MM.1S (cell line): ENCODE measurements around the gene DMBX1.

Experiments used
- DNase-seq: peaks from one replicate; pipeline ENCODE4 v3.0.0-alpha.2; 2015
- H2AFZ ChIP-seq: fragments of 300-600 bp; sonication (generic); 2 replicates; pipeline ENCODE4 v1.6.0; 2016; ENCODE audit warnings: antibody characterized with exemption, low read length
- H3F3A ChIP-seq: fragments of 300-600 bp; sonication (generic); 2 replicates; pipeline ENCODE4 v1.6.1; 2016; ENCODE audit warnings: mild to moderate bottlenecking, antibody characterized with exemption, low read length, moderate library complexity, mixed read lengths; ENCODE audit not compliant: insufficient read depth
- H3K27ac ChIP-seq: fragments of 300-600 bp; sonication (generic); 2 replicates; pipeline ENCODE4 v1.5.1; 2016; ENCODE audit warnings: mild to moderate bottlenecking, low read length
- H3K27me3 ChIP-seq: fragments of 300-600 bp; sonication (generic); replicated peaks from 2 replicates; pipeline ENCODE4 v1.6.0; 2016; ENCODE audit warnings: low read length; ENCODE audit not compliant: insufficient read depth
- H3K36me3 ChIP-seq: fragments of 300-600 bp; sonication (generic); replicated peaks from 2 replicates; pipeline ENCODE4 v1.6.1; 2016; ENCODE audit warnings: mild to moderate bottlenecking, low read length, mixed read lengths; ENCODE audit not compliant: insufficient read depth
- H3K4me1 ChIP-seq: fragments of 300-600 bp; sonication (generic); 2 replicates; pipeline ENCODE4 v1.6.1; 2016; ENCODE audit warnings: low read length, mixed read lengths
- H3K4me2 ChIP-seq: fragments of 300-600 bp; sonication (generic); 2 replicates; pipeline ENCODE4 v1.6.0; 2016; ENCODE audit warnings: low read depth, low read length
- H3K4me3 ChIP-seq: fragments of 300-600 bp; sonication (generic); 2 replicates; pipeline ENCODE4 v1.5.1; 2016; ENCODE audit warnings: low read length, mixed read lengths
- H3K79me2 ChIP-seq: fragments of 300-600 bp; sonication (generic); 2 replicates; pipeline ENCODE4 v1.6.1; 2016; ENCODE audit warnings: mixed run types, low read length, mixed read lengths
- H3K9ac ChIP-seq: fragments of 300-600 bp; sonication (generic); 2 replicates; pipeline ENCODE4 v1.6.1; 2016; ENCODE audit warnings: low read length, mixed read lengths
- H3K9me2 ChIP-seq: fragments of 300-600 bp; sonication (generic); replicated peaks from 2 replicates; pipeline ENCODE4 v1.6.1; 2016; ENCODE audit warnings: mild to moderate bottlenecking, low read length, mixed read lengths; ENCODE audit not compliant: insufficient read depth
- H3K9me3 ChIP-seq: fragments of 300-600 bp; sonication (generic); replicated peaks from 2 replicates; pipeline ENCODE4 v1.6.1; 2016; ENCODE audit warnings: mild to moderate bottlenecking, low read length, mixed read lengths; ENCODE audit not compliant: insufficient read depth
- H4K20me1 ChIP-seq: fragments of 300-600 bp; sonication (generic); 2 replicates; pipeline ENCODE4 v1.6.1; 2016; ENCODE audit warnings: mild to moderate bottlenecking, low read length, moderate library complexity, mixed read lengths; ENCODE audit not compliant: insufficient read depth
- EZH2 ChIP-seq: fragments of 300-600 bp; sonication (generic); optimal IDR thresholded peaks from 2 replicates; pipeline ENCODE3; 2017; ENCODE audit warnings: low read depth, mild to moderate bottlenecking, antibody characterized with exemption, low read length, mixed read lengths
- EZH2phosphoT487 ChIP-seq: fragments of 300-600 bp; sonication (generic); IDR thresholded peaks from 2 replicates; pipeline ENCODE4 v1.6.1; 2018; ENCODE audit warnings: antibody characterized with exemption, low read length
- TF ChIP-seq, protein P1 (sequence below): fragments of 300-600 bp; sonication (generic); IDR thresholded peaks from 2 replicates; pipeline ENCODE4 v1.5.1; 2016; ENCODE audit warnings: antibody characterized with exemption, low read length, mixed read lengths

The DMBX1 gene

GRCh38 chr1:46489638-46490405, at the start of gene DMBX1:
Gene DMBX1 (plus strand): TSS chr1:46489836. CDS start chr1:46507011, 17,175 bp downstream.
- DNase-seq: peak; percentile 33
- Histone ChIP-seq H3F3A (no peaks in the 10 kb centered on the region), H3K9me2 (no peaks in the 10 kb centered on the region), H3K27me3 (peaks cover 94% of the 10 kb centered on the region), H3K4me2 (peak within 1 kb of the TSS; percentile 75), H4K20me1 (no peaks in the 10 kb centered on the region), H3K36me3 (no peaks in the 10 kb centered on the region), H3K9ac (no peak within 1 kb of the TSS; the same call in 1 of the 2 replicates), H3K27ac (no peak within 1 kb of the TSS), H3K9me3 (no peaks in the 10 kb centered on the region), H3K4me3 (peak within 1 kb of the TSS; percentile 54), H3K4me1 (no peaks in the 10 kb centered on the region), H3K79me2 (no peaks in the 10 kb centered on the region), H2AFZ (0 out of 2 replicates have a peak within 1 kb of the TSS, but pooled peaks have one; percentile 35)
- TF ChIP-seq EZH2phosphoT487: no peak
- TF ChIP-seq EZH2: no peak
- TF ChIP-seq, protein P1, sequence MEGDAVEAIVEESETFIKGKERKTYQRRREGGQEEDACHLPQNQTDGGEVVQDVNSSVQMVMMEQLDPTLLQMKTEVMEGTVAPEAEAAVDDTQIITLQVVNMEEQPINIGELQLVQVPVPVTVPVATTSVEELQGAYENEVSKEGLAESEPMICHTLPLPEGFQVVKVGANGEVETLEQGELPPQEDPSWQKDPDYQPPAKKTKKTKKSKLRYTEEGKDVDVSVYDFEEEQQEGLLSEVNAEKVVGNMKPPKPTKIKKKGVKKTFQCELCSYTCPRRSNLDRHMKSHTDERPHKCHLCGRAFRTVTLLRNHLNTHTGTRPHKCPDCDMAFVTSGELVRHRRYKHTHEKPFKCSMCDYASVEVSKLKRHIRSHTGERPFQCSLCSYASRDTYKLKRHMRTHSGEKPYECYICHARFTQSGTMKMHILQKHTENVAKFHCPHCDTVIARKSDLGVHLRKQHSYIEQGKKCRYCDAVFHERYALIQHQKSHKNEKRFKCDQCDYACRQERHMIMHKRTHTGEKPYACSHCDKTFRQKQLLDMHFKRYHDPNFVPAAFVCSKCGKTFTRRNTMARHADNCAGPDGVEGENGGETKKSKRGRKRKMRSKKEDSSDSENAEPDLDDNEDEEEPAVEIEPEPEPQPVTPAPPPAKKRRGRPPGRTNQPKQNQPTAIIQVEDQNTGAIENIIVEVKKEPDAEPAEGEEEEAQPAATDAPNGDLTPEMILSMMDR: no peak

DNA sequence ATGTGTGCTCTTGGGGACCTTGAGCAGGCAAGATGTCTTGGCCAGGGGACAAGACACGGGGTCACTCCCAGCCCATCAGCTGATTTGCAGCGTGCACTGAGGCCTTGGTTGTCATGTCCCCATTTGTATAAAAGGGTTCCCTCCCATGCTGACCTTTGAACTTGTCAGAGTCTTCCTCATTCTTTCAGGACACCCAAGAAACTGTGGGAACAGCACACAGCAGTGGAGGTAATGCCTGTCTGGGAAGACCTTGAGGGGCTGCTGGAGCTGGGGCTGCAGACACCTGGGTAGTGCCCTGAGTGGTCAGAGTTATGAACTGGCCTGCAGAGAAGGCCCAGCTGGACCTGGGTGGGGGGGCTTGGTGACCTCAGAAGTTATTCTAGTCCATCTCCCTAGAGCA, 49.2 kb upstream of the DMBX1 start:
- no peak for DNase-seq
- H2AFZ ChIP-seq: no peak overlapping the region
- H3K4me1 ChIP-seq: no peaks in the 10 kb centered on the region
- H3F3A ChIP-seq: 0 out of 2 replicates have a peak, but pooled peaks cover 3% of the 10 kb centered on the region
- no peak overlapping the region for H3K4me3 ChIP-seq
- no peaks in the 10 kb centered on the region for H3K9me2 ChIP-seq
- H3K79me2 ChIP-seq: no peaks in the 10 kb centered on the region
- H4K20me1 ChIP-seq: no peaks in the 10 kb centered on the region
- H3K9ac ChIP-seq: no peak overlapping the region
- TF ChIP-seq, protein P1: no peak
- no peak for TF ChIP-seq EZH2
- H3K36me3 ChIP-seq: no peaks in the 10 kb centered on the region
- no peak overlapping the region for H3K27ac ChIP-seq
- no peak overlapping the region for H3K4me2 ChIP-seq
- peaks cover 18% of the 10 kb centered on the region for H3K27me3 ChIP-seq
- no peaks in the 10 kb centered on the region for H3K9me3 ChIP-seq

- Histone ChIP-seq H3K4me3 (peak overlapping the region; percentile 56), H3K36me3 (no peaks in the 10 kb centered on the region), H3K79me2 (no peaks in the 10 kb centered on the region), H4K20me1 (no peaks in the 10 kb centered on the region), H3K9me3 (no peaks in the 10 kb centered on the region), H3K27me3 (peaks cover 29% of the 10 kb centered on the region), H2AFZ (peak overlapping the region; percentile 93), H3K4me2 (peak overlapping the region; percentile 84), H3K4me1 (no peaks in the 10 kb centered on the region), H3K9ac (peak overlapping the region; percentile 21; the same call in 1 of the 2 replicates), H3F3A (0 out of 2 replicates have a peak, but pooled peaks cover 3% of the 10 kb centered on the region), H3K9me2 (no peaks in the 10 kb centered on the region), H3K27ac (peak overlapping the region; percentile 5; the same call in 1 of the 2 replicates)
- TF ChIP-seq, protein P1: peak; percentile 86
- TF ChIP-seq EZH2: no peak
- DNase-seq: peak; percentile 83
Observed at GRCh38 chr1:46442317-46443161, 47.1 kb upstream of the DMBX1 start.
